HG03159 (cell line): ENCODE data around the gene MYDGF.
A peak's percentile ranks its signal among the peaks of the same experiment; 100 is the strongest.

Experiments
- ATAC-seq: cut with Tn5 transposase; IDR thresholded peaks from one replicate; pipeline ENCODE4 v1.9.1; 2021; ENCODE audit warnings: mild to moderate bottlenecking, moderate library complexity; ENCODE audit not compliant: unreplicated experiment

Gene MYDGF

DNA sequence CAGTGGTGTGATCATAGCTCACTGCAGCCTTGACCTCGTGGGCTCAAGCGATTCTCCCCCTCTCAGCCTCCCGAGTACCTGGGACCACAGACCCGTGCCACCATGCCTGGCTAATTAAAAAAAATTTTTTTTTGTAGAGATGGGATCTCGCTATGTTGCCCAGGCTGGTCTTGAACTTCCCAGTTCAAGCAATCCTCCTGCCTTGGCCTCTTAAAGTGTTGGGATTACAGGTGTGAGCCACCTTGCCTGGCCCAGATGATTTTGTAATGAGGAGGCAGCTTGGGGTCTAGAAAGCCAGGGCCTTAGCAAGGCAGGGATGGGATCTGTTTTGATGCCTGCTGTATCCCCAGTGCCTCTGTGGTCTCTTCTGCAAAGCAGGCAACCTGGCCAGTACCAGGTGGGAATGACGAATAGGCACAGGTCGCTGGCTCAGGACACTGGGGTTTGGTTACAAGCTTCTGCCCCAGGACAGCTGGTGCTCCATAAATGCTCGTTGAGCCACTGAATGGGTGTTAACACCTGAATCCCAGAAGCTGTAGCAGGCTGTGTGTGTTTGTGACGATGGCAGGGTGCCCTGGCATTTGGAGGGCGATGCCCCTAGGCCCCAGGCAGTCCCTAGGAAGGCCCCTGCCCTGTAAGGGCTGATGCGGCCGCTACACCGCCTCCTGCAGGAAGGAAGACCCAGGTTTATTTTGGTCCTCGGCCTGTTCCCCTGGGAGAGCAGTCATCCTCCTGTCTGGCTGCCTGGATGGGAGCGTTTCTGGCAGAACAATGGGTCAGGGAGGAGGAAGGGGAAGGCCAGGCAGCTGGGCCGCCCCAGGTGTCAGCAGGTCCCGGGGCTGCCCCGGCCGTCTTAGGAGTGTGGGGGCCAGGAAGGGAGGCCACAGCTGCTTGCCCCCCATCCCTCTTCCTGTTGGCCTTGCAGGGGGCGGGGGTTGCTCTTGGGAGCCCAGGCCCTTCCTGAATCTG, 22.2 kb downstream of the MYDGF start:
- no peak for ATAC-seq

GRCh38 chr19:4645718-4646117, 24.4 kb downstream of the MYDGF start:
- no peak for ATAC-seq

DNA sequence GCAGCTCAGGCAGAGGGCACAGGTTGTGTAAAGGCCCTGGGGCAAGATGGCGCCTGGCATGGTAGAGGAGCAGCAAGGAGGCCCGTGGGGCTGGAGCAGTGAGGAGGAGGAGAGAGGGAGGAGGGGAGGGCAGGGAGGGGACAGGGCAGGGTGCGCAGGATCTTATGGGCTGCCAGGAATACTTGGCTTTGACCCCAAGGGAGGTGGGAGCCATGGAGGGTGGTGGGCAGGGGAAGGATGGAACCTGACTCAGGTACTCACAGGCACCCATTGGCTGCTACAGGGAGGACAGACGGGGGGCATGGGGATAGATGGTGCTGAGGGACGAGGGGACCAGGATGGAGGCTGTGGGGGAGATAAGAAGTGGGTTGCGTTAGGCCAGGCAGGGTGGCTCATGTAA, 27.5 kb downstream of the MYDGF start:
- ATAC-seq: no peak

DNA sequence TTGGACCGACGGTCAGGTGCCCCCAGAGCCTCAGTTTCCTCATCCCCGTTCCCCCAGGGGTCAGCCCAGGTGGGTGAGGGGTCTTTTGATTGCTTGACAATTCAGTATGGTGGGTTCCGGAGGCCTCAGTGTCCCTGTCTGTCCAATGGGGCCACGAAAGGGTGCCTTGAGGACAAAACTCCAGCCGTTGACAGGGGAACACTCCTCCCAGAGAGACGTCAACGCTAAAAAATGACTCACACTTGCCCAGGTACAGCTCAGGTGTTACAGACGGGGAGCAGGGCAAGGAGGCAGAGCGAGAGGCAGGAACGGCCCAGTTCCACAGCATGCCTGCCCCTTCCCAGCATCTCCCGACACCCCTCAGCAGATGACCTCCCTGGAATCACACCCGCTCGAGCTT, 29.0 kb downstream of the MYDGF start:
- no peak for ATAC-seq

DNA sequence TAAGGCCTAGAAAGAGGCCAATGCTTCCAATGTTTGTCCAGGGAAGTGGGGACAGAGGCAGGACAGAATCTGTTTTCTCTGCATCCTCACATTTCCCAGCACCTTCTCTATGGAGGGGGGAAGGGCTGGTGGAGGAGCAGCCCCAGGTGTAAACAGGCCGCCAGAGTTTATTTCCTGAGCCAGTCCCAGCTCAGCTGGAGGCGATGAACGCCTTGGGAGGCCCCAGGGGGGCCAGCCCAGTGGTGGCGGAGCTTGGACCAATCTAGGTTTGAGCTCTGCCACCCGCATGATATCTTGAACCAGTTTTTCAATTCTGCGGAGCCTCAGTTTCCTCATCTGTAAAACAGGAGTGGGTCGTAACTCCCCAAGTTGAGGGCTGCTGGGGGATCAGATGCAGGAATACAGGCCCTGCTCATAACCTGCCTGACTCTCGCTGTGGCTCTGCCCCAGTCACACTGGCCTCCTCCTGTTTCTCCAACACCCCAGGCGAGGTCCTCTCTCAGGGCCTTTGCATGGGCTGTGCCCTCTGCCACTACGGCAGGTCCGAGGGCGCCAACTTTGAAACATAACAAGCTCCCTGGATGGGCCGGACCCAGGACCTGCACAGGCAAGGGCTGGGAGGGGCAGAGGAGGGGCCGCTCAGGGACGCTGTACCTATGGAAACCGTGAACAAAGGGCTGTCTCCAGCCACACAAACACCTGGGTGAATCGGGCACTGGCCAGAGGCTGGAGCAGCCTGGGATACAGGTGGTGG, 29.7 kb downstream of the MYDGF start:
- ATAC-seq: no peak

- peak; percentile 2 for ATAC-seq
These were observed 30.5 kb downstream of the MYDGF start for GRCh38 chr19:4639531-4640246.

DNA sequence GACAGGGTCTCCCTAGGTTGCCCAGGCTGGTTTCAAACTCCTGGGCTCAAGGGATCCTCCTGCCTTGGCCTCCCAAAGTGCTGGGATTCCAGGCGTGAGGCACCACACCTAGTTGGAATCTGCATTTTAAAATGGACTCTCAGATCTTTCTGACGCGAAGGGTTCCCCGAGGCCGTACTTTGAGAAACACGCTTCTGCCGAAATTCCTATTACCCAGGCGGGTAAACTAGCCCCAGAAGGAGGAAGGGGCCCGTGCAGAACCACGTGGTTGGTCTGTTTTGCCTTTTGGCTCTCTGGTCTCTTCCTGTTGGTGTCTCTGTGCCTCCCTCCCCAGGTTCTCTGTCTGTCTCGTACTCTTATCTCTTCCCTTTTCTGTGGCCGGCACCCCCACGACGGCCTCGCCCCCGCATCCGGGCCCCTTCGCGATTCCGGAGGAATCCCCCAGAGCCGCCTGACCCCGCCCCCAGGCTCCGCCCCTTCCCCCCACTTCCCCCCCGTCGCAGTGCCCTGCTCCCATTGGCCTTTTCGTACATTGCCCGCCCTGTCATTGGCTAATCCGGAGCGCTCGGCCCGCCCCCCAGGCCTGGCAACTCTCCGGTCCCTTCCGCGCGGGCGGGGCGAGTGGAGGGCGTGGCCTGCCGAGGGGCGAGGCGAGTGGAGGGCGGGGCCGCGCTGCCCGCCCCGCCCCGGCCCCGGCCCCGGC, 31.2 kb downstream of the MYDGF start, which contains the start of gene TNFAIP8L1:
TSS of gene TNFAIP8L1 (plus strand) at position 689 of the 703 bp plus-strand sequence. CDS start 12,354 bp downstream, outside the sequence.
- ATAC-seq: peak; percentile 78

GRCh38 chr19:4638317-4638716, 31.8 kb downstream of the MYDGF start:
- ATAC-seq: no peak

- ATAC-seq: no peak
These were observed 33.4 kb downstream of the MYDGF start for GRCh38 chr19:4636761-4637160.

DNA sequence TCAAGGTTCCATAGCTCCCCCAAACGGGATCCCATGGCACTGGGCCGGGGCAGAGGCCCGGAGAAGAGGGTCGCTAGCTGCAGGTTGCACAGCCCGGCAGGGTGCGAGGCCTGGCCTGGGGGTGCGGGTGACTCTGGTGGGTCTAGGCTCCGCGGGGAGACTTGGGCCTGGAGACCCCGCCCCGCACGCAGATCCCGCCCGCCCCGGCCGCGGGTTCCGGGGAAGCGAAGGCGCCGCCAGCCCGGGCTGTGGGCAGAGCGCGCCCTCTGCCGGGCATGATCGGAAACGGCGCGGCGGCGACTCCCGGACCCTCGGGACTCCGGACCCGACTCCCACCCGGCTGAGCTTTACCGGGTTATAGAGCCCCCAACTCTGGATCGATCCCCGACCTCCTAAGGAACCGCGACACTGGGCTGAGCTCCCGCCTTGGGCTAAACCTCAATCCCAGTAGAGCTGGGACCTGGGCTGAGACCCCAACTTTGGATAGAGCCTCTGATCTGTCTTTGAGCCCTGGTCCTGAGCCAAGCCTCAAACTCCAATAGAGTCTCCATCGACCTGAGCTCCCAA, 33.9 kb downstream of the MYDGF start:
- ATAC-seq: no peak

DNA sequence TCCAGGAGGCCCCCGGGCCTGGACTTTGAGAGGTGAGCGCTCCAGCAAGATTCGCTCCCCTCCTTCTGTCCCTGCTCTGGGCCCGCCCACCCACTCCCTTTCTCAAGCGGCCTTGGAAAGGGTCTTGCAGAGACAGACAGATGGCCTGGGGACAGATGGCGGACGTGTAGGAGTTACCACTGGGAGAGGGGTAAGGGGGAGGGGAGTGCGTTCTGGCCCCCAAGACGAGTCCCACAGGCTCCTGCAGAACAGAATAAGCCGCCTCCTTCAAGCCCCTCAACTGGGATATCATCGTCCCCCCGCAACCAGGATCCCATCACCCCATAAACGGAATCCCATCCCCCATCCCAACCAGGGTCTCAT, 34.4 kb downstream of the MYDGF start:
- no peak for ATAC-seq

GRCh38 chr19:4633140-4633967, 36.8 kb downstream of the MYDGF start:
- no peak for ATAC-seq

GRCh38 chr19:4624733-4625362, 45.3 kb downstream of the MYDGF start:
- ATAC-seq: no peak

DNA sequence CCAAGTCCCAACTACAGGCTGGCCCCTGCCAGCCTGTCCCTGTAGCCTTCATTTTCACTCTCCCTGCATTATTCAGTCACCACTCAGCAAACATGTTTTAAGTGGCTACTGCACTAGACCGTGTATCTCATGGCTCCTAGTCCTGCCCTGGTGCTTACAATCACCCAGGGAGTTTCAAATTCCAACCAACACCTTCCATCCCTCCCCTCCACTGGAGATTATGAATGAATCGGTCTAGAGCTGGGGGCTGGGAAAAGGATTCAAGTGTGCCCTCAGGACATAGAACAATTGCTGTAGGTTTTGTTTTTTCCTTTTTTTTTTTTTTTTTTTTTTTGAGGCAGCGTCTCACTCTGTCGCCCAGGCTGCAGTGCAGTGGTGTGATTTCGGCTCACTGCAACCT, 45.8 kb downstream of the MYDGF start:
- no peak for ATAC-seq

- ATAC-seq: no peak
These were observed 47.3 kb downstream of the MYDGF start for GRCh38 chr19:4622695-4623421.

DNA sequence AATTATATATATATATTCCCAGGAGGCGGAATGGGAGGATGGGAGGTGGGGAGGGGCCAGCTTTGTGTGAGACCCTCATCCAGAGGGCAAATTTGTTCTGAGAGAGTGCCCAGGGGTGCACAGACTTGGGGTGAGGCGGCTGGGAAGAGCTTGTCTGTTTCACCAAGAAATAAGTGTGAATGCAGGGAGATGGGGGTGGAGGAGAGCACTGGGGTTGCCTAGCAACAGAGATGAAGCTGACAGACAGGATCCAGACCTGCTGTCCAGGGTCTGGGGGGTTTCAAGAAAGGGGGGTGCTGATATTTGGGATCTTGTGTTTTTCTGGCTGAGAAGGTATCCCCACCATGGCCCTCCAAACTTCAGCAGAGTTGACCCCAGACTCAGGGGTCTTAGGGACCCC, 49.5 kb downstream of the MYDGF start:
- no peak for ATAC-seq

DNA sequence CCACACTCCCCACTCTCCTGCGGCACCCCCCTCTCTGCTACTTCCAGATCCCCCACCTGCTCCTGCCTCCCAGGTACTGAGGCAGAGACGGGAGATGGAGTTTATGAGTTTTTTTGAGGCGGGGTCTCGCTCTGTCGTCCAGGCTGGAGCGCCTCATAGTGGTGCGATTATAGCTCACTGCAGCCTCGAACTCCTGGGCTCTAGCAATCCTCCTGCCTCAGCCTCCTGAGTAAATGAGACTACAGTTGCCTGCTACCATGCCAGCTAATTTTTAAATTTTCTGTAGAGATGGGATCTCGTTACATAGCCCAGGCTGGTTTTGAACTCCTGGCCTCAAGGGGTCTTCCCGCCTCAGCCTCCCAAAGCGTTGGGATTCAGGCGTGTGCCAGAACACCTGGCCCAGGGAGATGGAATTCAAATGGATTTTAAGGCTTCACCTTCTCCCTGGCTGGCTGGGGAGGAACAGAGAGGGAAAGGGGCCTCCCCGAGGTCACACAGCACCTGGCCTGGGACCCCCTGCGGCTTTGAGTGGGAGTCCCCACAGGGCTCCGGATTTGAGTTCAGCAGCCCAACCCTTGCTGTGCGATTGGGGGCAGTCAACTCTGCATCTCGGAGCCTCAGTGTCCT, 50.4 kb downstream of the MYDGF start:
- ATAC-seq: no peak

DNA sequence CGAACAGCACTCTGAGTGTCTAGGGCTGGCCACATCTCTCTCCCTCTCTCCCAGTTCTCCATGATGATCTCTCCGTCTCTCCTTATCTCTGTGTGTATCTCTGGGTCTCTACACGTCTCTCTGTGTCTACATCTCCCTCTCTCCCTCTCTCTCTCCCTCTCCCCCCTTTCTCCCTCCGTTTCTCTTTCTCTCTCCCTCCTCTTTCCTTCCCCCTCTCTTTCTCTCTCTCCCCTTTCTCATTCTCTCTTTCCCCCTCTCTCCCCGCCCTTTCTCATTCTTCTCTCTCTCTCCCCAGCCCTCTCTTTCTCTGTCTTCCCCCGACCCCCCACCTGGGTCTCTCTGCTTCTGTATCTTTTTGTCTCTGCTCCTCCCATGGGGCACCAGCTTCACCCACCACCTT, 52.1 kb downstream of the MYDGF start:
- ATAC-seq: no peak
